Aorta (tissue), 5 donors: Measurements from ENCODE around the gene CAPN11. TPM values are rescaled to one million over a fixed set of nuclear protein-coding genes. Genes with fewer than 3 reads are reported as not detected.

Experiments used
- ATAC-seq: fragments of 200-7000 bp; cut with Tn5 transposase; one replicate; pipeline ENCODE4 v1.9.1; 2022; ENCODE audit warnings: moderate library complexity; ENCODE audit not compliant: low FRiP score
- DNase-seq, 2 donors: peaks; one replicate each; pipeline ENCODE4 v3.0.0-alpha.2; 2020
- H3K27ac ChIP-seq, 2 donors: one replicate each; pipeline ENCODE4 v1.5.1; 2013; ENCODE audit warnings: low read length in 2 of 2, mild to moderate bottlenecking in 2 of 2, moderate library complexity in 2 of 2, control low read depth in 1 of 2, inconsistent platforms in 1 of 2, low read depth in 1 of 2
- H3K27me3 ChIP-seq, 2 donors: one replicate each; pipeline ENCODE4 v1.6.1; 2013; ENCODE audit warnings: control low read depth in 1 of 2, low read length in 1 of 2, mild to moderate bottlenecking in 1 of 2, moderate library complexity in 1 of 2; ENCODE audit not compliant: insufficient read depth in 2 of 2, control insufficient read depth in 1 of 2
- H3K36me3 ChIP-seq, 2 donors: one replicate each; pipeline ENCODE4 v1.6.1; 2013; ENCODE audit warnings: control low read depth in 1 of 2, low read length in 1 of 2, mild to moderate bottlenecking in 1 of 2; ENCODE audit not compliant: insufficient read depth in 2 of 2, control insufficient read depth in 1 of 2
- H3K4me1 ChIP-seq, 2 donors: one replicate each; pipeline ENCODE4 v1.6.1; 2013; ENCODE audit warnings: low read length in 2 of 2, control low read depth in 1 of 2, mild to moderate bottlenecking in 1 of 2, moderate library complexity in 1 of 2; ENCODE audit not compliant: insufficient read depth in 2 of 2, control insufficient read depth in 1 of 2
- H3K4me3 ChIP-seq, 2 donors: one replicate each; pipeline ENCODE4 v1.5.1; 2013; ENCODE audit warnings: low read length in 2 of 2, control low read depth in 1 of 2, mild to moderate bottlenecking in 1 of 2
- H3K9me3 ChIP-seq: one replicate; pipeline ENCODE4 v1.6.1; 2013; ENCODE audit warnings: mild to moderate bottlenecking, low read length; ENCODE audit not compliant: control insufficient read depth
- WGBS, 2 donors: extraction: QIAGEN DNeasy Blood & Tissue Kit; methylation state at CpG; one replicate each; pipeline ENCODE4 v1.1.7; 2013; 5-methylcytosine and 5-hydroxymethylcytosine counted together
- intact Hi-C, 2 donors: fragments of 100-400 bp; cut with DNase I; formaldehyde crosslinking; loops; one replicate each; pipeline versions ENCODE4 v1.14.2 to v1.15.0; 2022
- polyA plus RNA-seq, 2 donors: library from polyadenylated mRNA; stranded (reverse); fragments of 200-250 nt; gene quantifications; one replicate each; pipeline ENCODE4 v1.2.3, GENCODE V29; 2013
- total RNA-seq, 2 donors: library from RNA; stranded (reverse); fragmentation: NEBNext Ultra II Directional; extraction: Animal tissue kit (Norgen Biotek cat#: 25700); gene quantifications; one replicate each; pipeline ENCODE4 v1.2.1, GENCODE V29; 2021
- donor health status: healthy with polysubstance abuse.
- donor health status: Bipolar disorder and iron deficiency.
- donor health status: DM: no; HTN: no; CAD: no.
- donor health status: DM: no; HTN: no; CAD: no.
- donor health status: DM: yes; HTN: yes; CAD: no.

Gene CAPN11
- total and polyA plus RNA-seq, 4 donors = 0.46 to 2.2 (median 0.81) TPM; not detected in 1

DNA sequence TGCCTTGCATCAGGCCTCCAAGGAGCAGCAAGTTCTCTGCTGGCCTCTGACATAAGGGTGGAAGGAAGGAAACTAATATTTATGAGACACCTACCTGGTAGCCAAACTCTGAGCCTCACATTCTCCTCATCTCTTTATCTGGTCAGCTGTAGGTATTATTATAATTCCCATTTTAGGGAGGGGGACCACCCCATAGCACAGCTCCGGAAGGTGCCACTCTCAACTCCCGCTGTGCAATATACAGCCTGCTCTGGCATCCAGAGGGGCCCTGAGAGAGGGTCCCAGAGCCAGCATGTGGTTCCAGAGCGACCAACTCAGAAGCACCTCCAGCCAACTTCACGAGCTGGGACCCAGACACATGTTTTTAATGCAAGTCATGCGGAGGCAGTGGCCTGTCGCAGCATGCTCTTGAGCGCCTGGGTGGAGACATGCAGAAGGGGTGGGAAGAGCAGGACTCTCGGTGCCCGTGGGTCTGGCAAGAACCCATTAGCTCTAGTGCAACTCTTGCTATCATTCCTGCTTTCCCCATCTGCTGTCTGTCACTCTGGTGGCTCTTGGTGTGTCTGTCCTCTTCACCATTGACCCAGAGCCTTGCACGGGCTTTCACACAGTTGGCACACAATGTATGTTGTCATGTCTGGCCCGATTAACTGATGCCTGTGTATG lies 43.2 kb downstream of the CAPN11 start:
- no peak overlapping the region for H3K27ac ChIP-seq
- no peaks in the 10 kb centered on the region for H3K9me3 ChIP-seq
- H3K4me3 ChIP-seq = no peak overlapping the region
- no peaks in the 10 kb centered on the region for H3K36me3 ChIP-seq
- ATAC-seq (no peak), DNase-seq (peak in 1 of 2 donors; percentile 53)
- H3K27me3 ChIP-seq = no peaks in the 10 kb centered on the region
- intact Hi-C loops = no loop called here
- no peaks in the 10 kb centered on the region for H3K4me1 ChIP-seq
- WGBS, 2 donors = 85 to 88% methylated on average over 11 of the region's 11 CpGs

DNA sequence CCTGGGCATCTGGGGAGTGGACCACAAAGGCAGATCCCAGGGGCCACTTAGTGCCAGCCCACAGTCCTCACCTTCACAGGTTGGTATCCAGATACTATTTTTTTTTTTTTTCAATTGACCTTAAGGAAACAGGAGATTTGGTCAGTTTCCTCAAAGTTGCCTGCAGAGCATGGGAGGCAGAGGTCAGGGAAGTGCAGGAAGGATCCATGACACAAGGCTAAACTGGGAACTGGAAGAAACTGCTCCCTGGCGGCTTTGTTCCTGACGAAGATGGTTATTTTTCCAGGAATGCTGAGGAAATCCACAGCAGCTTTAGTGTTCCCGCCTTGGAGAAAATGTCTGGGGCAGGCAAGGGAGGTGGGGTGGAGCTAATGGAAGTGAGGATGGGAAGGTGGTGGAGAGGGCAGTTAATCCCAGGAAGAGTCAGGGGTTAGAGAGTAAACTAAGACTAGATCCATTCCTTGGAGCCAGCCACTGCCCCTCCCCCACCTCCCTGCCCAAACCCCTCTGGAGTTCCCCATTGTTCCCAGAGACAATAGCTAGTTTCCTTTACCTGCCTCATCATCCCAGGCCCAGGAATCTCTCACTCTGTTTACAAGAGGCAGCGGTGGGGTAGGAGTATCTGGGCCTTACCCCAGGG lies 43.8 kb downstream of the CAPN11 start:
- Histone ChIP-seq H3K27me3 (no peaks in the 10 kb centered on the region), H3K4me1 (no peaks in the 10 kb centered on the region), H3K4me3 (no peak overlapping the region), H3K36me3 (no peaks in the 10 kb centered on the region), H3K27ac (no peak overlapping the region), H3K9me3 (no peaks in the 10 kb centered on the region)
- ATAC-seq (no peak), DNase-seq (peak in 1 of 2 donors; percentile 37)
- intact Hi-C loops = no loop called here
- WGBS, 2 donors = 84 to 96% methylated on average over 4 of the region's 4 CpGs

DNA sequence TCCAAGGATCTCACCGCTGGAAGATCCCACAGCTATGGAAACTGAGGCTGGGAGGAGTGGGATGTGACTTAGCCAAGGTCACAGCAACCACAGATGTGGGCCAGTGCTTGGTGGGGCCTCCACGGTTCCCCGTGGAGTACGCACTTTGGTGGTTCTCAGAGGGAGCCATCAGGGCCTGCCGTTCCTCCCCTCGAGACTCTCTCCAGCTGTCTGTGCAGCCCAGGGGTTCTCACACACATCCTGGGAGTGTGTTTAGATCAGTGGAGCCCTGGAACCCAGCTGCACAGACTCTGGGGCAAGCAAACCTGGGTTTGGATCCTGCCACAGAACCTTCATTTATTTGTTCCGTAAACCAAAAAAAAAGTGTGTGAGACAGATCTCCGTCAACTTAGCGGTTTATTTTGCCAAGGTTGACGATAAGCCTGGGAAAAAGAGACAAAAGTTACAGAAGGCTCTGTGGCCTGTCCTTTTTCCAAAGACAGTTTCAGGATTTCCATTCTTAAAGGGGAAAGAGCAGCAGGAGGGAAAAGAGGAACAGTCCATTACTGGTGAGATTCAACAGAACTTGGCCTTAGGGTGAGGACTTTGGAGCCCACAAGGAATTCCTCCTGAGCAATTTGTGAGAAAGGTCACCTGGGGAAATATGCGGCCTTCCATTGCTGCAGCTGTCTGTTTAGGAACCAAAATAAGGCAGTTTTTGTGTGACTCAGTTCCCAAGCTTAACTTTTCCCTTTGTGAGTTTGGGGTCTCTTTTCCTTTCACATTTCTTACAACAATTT lies 44.5 kb downstream of the CAPN11 start:
- DNase-seq (peak in 1 of 2 donors; percentile 46), ATAC-seq (no peak)
- no peaks in the 10 kb centered on the region for H3K4me1 ChIP-seq
- no peak overlapping the region for H3K4me3 ChIP-seq
- 91 to 92% methylated on average over 11 of the region's 11 CpGs for WGBS, 2 donors
- H3K27ac ChIP-seq = no peak overlapping the region
- H3K36me3 ChIP-seq = no peaks in the 10 kb centered on the region
- H3K27me3 ChIP-seq = no peaks in the 10 kb centered on the region
- intact Hi-C loops = no loop called here
- no peaks in the 10 kb centered on the region for H3K9me3 ChIP-seq

DNA sequence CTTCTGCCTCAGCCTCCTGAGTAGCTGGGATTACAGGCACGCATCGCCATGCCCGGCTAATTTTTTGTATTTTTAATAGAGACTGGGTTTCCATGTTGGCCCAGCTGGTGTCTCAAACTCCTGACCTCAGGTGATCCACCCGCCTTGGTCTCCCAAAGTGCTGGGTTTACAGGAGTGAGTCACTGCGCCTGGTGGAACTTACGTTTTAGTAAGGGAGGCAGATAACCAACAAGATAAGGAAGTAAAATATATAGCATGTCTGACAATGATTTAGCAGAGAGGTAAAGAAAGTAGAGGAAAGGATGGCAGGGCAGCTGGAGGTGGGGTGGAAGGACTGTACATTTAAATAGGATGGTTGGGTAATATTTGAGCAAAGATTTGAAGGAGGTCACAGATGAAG lies 45.3 kb downstream of the CAPN11 start:
- DNase-seq = peak in 1 of 2 donors; percentile 17
- no peaks in the 10 kb centered on the region for H3K9me3 ChIP-seq
- ATAC-seq = no peak
- no peak overlapping the region for H3K27ac ChIP-seq
- intact Hi-C loops = no loop called here
- no peaks in the 10 kb centered on the region for H3K36me3 ChIP-seq
- H3K4me1 ChIP-seq = no peaks in the 10 kb centered on the region
- H3K27me3 ChIP-seq = no peaks in the 10 kb centered on the region
- H3K4me3 ChIP-seq = no peak overlapping the region
- 93 to 94% methylated on average over 6 of the region's 6 CpGs for WGBS, 2 donors

DNA sequence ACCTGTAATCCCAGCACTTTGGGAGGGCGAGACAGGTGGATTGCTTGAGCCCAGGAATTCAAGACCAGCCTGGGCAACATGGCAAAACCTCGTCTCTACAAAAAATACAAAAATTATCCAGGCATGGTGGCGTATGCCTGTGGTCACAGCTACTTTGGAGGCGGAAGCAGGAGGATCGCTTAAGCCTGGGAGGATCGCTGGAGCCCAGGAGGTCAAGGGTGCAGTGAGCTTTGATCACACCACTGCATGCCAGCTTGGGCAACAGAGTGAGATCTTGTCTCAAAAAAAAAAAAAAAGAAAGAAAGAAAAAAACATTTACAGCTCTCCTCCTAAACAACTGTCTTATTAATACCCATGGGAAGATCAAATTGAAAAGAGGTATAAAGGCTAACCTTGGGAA lies 49.3 kb downstream of the CAPN11 start:
- Histone ChIP-seq H3K36me3 (no peaks in the 10 kb centered on the region), H3K9me3 (no peaks in the 10 kb centered on the region), H3K27me3 (no peaks in the 10 kb centered on the region), H3K27ac (no peak overlapping the region), H3K4me3 (no peak overlapping the region), H3K4me1 (no peaks in the 10 kb centered on the region)
- intact Hi-C loops = no loop called here
- ATAC-seq (no peak), DNase-seq (no peak)
- 94 to 95% methylated on average over 6 of the region's 6 CpGs for WGBS, 2 donors

DNA sequence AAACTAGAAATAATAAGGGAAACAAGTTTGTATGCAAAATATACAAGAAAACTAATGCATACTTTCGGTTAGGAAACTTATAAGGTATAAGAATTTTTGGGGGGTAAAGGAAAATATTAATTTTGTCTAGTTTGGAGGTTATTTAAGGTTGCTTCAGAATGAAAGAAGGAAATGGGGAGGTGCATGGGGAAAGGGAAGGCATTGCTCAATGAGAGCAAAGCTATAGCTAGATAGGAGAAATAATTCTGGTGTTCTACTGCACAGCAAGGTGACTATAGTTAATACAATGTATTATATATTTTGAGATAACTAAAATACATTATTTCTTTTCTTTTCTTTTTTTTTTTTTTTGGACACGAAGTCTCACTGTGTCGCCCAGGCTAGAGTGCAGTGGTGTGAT lies 52.7 kb downstream of the CAPN11 start:
- Histone ChIP-seq H3K4me1 (no peaks in the 10 kb centered on the region), H3K27me3 (no peaks in the 10 kb centered on the region), H3K4me3 (no peak overlapping the region), H3K36me3 (no peaks in the 10 kb centered on the region), H3K9me3 (no peaks in the 10 kb centered on the region), H3K27ac (no peak overlapping the region)
- ATAC-seq (no peak), DNase-seq (no peak)
- 74 to 87% methylated on average over 3 of the region's 3 CpGs for WGBS, 2 donors
- intact Hi-C loops = no loop called here

DNA sequence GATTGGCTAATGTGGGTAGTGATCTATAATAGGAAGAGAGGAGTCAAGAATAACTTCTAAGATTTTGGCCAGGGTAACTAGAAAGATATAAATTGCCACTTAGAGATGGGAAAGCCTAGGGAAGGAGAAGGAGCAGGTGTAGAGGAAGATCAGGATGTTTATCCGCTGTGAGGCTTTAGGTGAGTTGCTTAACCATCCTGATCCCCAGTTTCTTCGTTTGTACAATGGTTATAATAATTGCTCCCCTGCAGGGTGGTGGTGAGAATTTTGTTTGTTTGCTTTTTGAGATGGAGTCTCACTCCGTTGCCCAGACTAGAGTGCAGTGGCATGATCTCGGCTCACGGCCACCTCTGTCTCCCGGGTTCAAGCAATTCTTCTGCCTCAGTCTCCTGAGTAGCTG lies 55.7 kb downstream of the CAPN11 start:
- Histone ChIP-seq H3K27ac (no peak overlapping the region), H3K27me3 (no peaks in the 10 kb centered on the region), H3K9me3 (no peaks in the 10 kb centered on the region), H3K4me3 (no peak overlapping the region), H3K4me1 (no peaks in the 10 kb centered on the region), H3K36me3 (no peaks in the 10 kb centered on the region)
- 92 to 95% methylated on average over 6 of the region's 6 CpGs for WGBS, 2 donors
- DNase-seq = no peak
- ATAC-seq = no peak
- intact Hi-C loops = no loop called here

DNA sequence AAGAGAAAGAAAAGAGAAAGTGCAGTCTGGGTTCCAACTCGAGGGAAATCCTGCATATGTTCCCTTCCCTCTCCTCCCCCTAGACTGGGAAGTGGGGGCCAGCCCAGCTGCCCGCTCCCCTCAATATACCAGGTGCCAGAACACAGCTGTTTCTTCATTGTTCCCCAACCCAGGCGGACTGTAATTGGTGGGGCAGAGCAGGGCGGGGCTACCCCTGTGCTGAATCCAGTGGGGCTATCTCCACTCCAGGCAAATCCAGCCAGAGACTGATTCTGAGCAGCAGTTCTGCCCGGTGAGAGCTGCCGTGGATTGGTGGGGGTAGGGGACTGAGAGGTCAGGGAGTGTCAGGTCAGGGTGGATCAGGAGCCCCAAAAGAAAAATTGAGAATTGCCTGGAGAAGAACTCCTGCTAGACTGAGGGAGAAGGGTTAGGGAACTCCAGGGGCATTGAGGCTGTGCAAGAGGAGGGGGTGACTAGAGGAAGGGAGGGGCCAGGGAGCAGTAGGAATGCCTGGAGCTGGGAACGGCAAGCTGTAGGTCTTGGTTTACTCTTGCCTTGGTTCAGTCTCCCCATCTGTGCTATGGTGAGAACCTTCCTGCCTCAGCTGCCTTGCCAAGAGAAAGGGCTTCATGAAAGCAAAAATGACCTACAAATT lies 58.2 kb downstream of the CAPN11 start, which contains the start of gene MYMX:
Gene MYMX (plus strand): TSS at position 250 of the 655 bp plus-strand sequence. CDS start 546 bp downstream, outside the sequence.
- DNase-seq = no peak

More for the DNA sequence above, 58.2 kb downstream of the CAPN11 start, which contains the start of gene MYMX:
- peak within 1 kb of the TSS; percentile 2 to 64 for H3K27ac ChIP-seq
- WGBS, 2 donors = 49 to 50% methylated on average over 7 of the region's 7 CpGs
- no peaks in the 10 kb centered on the region for H3K4me1 ChIP-seq
- no peaks in the 10 kb centered on the region for H3K27me3 ChIP-seq
- no peak for ATAC-seq
- no peaks in the 10 kb centered on the region for H3K9me3 ChIP-seq
- H3K36me3 ChIP-seq = no peaks in the 10 kb centered on the region
- intact Hi-C loops = loop anchor here in 1 of 2 donors (5.0 kb wide), 1 partner anchor 40 kb away; no protein-coding TSS in a partner anchor
- H3K4me3 ChIP-seq = no peak within 1 kb of the TSS
